OCI-LY7 (cell line): Measurements from ENCODE around the gene KIFC3.

Experiments
- CTCF ChIP-seq: fragments of 200-600 bp; sonication (generic); conservative IDR thresholded peaks from 2 replicates; pipeline ENCODE4 v1.5.1; 2014; ENCODE audit warnings: mild to moderate bottlenecking, antibody characterized with exemption, low read length, moderate library complexity, mixed read lengths
- EZH2phosphoT487 ChIP-seq: fragments of 200-600 bp; sonication (generic); IDR thresholded peaks from 2 replicates; pipeline ENCODE4 v1.6.1; 2018; ENCODE audit warnings: low read depth, borderline replicate concordance, mild to moderate bottlenecking, mixed run types, antibody characterized with exemption, low read length, moderate library complexity, mixed read lengths

GRCh38 chr16:57727610-57728009, 74.7 kb downstream of the KIFC3 start:
- TF ChIP-seq CTCF (no peak), EZH2phosphoT487 (no peak)
